ENCODE measurements around the gene PIK3C2G. TPM values are rescaled to one million over a fixed set of nuclear protein-coding genes. Genes with fewer than 3 reads are reported as not detected.

Gene PIK3C2G
- polyA plus RNA-seq, 1 of the 3 experiments (the other 2 are of a cell fraction) = 0.02 TPM

GRCh38 chr12:18221726-18222125 is 39.6 kb upstream of the PIK3C2G start:
- Histone ChIP-seq H3K4me3 (ENCODE audit: low read depth in 2 of 2, low read length in 1 of 2) (no peak overlapping the region), H3F3A (replicated peaks; ENCODE audit: insufficient read depth) (no peaks in the 10 kb centered on the region), H3K27ac (ENCODE audit: low read depth in 2 of 2, low read length in 1 of 2) (no peak overlapping the region), H3K9me2 (no peaks in the 10 kb centered on the region), H3K4me1 (ENCODE audit: control insufficient read depth in 1 of 2, insufficient read depth in 2 of 2, low read depth in 1 of 2, low read length in 1 of 2) (no peaks in the 10 kb centered on the region), H3K9me3 (no peaks in the 10 kb centered on the region), H3K4me2 (no peak overlapping the region), H2AFZ (ENCODE audit: low read depth) (no peak overlapping the region), H4K20me1 (ENCODE audit: insufficient read depth) (no peaks in the 10 kb centered on the region), H3K79me2 (ENCODE audit: insufficient read depth) (no peaks in the 10 kb centered on the region), H3K9ac (no peak overlapping the region), H3K36me3 (replicated peaks in 1 of 2; ENCODE audit: control insufficient read depth in 1 of 2, insufficient read depth in 2 of 2, low read length in 1 of 2) (no peaks in the 10 kb centered on the region), H3K27me3 (ENCODE audit: insufficient read depth) (no peaks in the 10 kb centered on the region; the same call in 1 of the 2 replicates)
- TF ChIP-seq SIN3A (IDR thresholded peaks at IDR 0.05; ENCODE audit: borderline replicate concordance, low read depth, low read length) = no peak
- TF ChIP-seq, protein P1, sequence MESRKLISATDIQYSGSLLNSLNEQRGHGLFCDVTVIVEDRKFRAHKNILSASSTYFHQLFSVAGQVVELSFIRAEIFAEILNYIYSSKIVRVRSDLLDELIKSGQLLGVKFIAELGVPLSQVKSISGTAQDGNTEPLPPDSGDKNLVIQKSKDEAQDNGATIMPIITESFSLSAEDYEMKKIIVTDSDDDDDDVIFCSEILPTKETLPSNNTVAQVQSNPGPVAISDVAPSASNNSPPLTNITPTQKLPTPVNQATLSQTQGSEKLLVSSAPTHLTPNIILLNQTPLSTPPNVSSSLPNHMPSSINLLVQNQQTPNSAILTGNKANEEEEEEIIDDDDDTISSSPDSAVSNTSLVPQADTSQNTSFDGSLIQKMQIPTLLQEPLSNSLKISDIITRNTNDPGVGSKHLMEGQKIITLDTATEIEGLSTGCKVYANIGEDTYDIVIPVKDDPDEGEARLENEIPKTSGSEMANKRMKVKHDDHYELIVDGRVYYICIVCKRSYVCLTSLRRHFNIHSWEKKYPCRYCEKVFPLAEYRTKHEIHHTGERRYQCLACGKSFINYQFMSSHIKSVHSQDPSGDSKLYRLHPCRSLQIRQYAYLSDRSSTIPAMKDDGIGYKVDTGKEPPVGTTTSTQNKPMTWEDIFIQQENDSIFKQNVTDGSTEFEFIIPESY (IDR thresholded peaks at IDR 0.05; ENCODE audit: borderline replicate concordance, low read depth) = no peak
- no peak for TF ChIP-seq POLR2AphosphoS5 (IDR thresholded peaks at IDR 0.05; ENCODE audit: low read depth, low read length)
- TF ChIP-seq GABPA (IDR thresholded peaks at IDR 0.05; ENCODE audit: low read depth) = no peak
- TF ChIP-seq EZH2phosphoT487 (IDR thresholded peaks at IDR 0.05; ENCODE audit: borderline replicate concordance, low read depth) = no peak
- no peak for TF ChIP-seq FOSL2 (IDR thresholded peaks at IDR 0.05; ENCODE audit: borderline replicate concordance, low read depth)
- TF ChIP-seq TCF12 (IDR thresholded peaks at IDR 0.05) = no peak
- no peak for TF ChIP-seq TAF1 (IDR thresholded peaks at IDR 0.05; ENCODE audit: borderline replicate concordance, low read depth, low read length)
- no peak for TF ChIP-seq YY1 (IDR thresholded peaks at IDR 0.05; ENCODE audit: low read depth)
- no peak for TF ChIP-seq MXI1 (IDR thresholded peaks at IDR 0.05; ENCODE audit: low read depth, low read length)
- no peak for TF ChIP-seq RFX5 (IDR thresholded peaks at IDR 0.05; ENCODE audit: low read length)
- TF ChIP-seq, protein P2, sequence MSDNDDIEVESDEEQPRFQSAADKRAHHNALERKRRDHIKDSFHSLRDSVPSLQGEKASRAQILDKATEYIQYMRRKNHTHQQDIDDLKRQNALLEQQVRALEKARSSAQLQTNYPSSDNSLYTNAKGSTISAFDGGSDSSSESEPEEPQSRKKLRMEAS (IDR thresholded peaks at IDR 0.05; ENCODE audit: low read depth) = no peak
- DNase-seq = no peak
- CTCF ChIA-PET = interaction anchor here (0.9 to 1.1 kb wide), 2 partner anchors 28 to 68 kb away, joined by 3 read pairs; no protein-coding TSS in a partner anchor
- 7% methylated on average over 4 of the region's 4 CpGs for WGBS (ENCODE audit: low lambda C conversion rate)
- POLR2A ChIA-PET = no interaction called here

DNA sequence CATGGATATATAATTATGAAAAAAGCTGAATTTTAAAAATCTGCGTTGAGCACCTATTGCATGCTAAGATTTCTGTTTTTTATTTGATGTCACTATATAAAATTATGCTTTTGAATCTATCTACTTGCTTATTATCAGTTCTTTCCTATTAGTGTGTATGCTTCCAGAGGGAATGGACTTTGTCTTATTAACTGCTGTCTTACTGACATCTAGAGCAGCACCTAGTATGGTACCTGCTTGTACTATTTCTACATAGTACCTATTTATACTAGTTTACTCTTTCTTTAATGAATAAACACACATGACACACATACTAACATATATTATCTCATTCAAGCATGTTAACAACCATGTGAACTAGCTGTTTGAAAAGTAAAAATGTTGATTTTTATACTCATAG is 38.6 kb upstream of the PIK3C2G start:
- WGBS (ENCODE audit: low lambda C conversion rate) = 43% methylated on average over 1 of the region's 1 CpG
- H3K4me3 ChIP-seq (ENCODE audit: low read depth in 2 of 2, low read length in 1 of 2) = no peak overlapping the region
- POLR2A ChIA-PET = no interaction called here
- no peaks in the 10 kb centered on the region for H3K9me2 ChIP-seq
- no peaks in the 10 kb centered on the region for H3K36me3 ChIP-seq (replicated peaks in 1 of 2; ENCODE audit: control insufficient read depth in 1 of 2, insufficient read depth in 2 of 2, low read length in 1 of 2)
- no peak for DNase-seq
- H3K27ac ChIP-seq (ENCODE audit: low read depth in 2 of 2, low read length in 1 of 2) = no peak overlapping the region
- no peaks in the 10 kb centered on the region; the same call in 1 of the 2 replicates for H3K27me3 ChIP-seq (ENCODE audit: insufficient read depth)
- no peak overlapping the region for H3K4me2 ChIP-seq
- no peaks in the 10 kb centered on the region for H3K4me1 ChIP-seq (ENCODE audit: control insufficient read depth in 1 of 2, insufficient read depth in 2 of 2, low read depth in 1 of 2, low read length in 1 of 2)
- H3F3A ChIP-seq (replicated peaks; ENCODE audit: insufficient read depth) = no peaks in the 10 kb centered on the region
- no peaks in the 10 kb centered on the region for H4K20me1 ChIP-seq (ENCODE audit: insufficient read depth)
- no peak for TF ChIP-seq MEF2A (IDR thresholded peaks at IDR 0.05; ENCODE audit: borderline replicate concordance, low read depth)
- TF ChIP-seq GABPA (IDR thresholded peaks at IDR 0.05; ENCODE audit: low read depth) = no peak
- no peak overlapping the region for H2AFZ ChIP-seq (ENCODE audit: low read depth)
- no peaks in the 10 kb centered on the region for H3K79me2 ChIP-seq (ENCODE audit: insufficient read depth)
- H3K9ac ChIP-seq = no peak overlapping the region
- H3K9me3 ChIP-seq = no peaks in the 10 kb centered on the region
- CTCF ChIA-PET = interaction anchor here (0.6 to 0.9 kb wide), 2 partner anchors 27 to 1190 kb away, joined by 3 read pairs; no protein-coding TSS in a partner anchor

Measured in SK-N-SH (cell line).